A673 (cell line): ENCODE results near the gene NADK2. TPM values are rescaled to one million over a fixed set of nuclear protein-coding genes. Genes with fewer than 3 reads are reported as not detected.

Source experiments
- BruUV-seq: library from RNA; stranded (reverse); fragments of 400-500 nt; replicated peaks from 2 replicates; lab custom pipeline; 2021; lab: Mats Ljungman, UMichigan
- CTCF ChIA-PET: fragments of 300-600 bp; sonication (Branson Sonifier 250); formaldehyde crosslinking; loops from one replicate; lab custom pipeline; 2022; ENCODE audit warnings: antibody characterized with exemption; lab: Charles Lee
- POLR2A ChIA-PET: fragments of 300-600 bp; sonication (Branson Sonifier 250); formaldehyde crosslinking; loops from one replicate; lab custom pipeline; 2022; ENCODE audit warnings: antibody characterized with exemption; ENCODE audit not compliant: low non-redundant PET; lab: Charles Lee
- DNase-seq: peaks from one replicate; pipeline ENCODE4 v3.0.0-alpha.2; 2015; ENCODE audit warnings: low spot score
- H3K27ac ChIP-seq: fragments of 200-600 bp; sonication (generic); 2 replicates; pipeline ENCODE4 v1.5.1; 2016; ENCODE audit warnings: mixed run types, low read depth, mild to moderate bottlenecking, mixed read lengths, antibody characterized with exemption, low read length; ENCODE audit not compliant: poor library complexity, severe bottlenecking
- H3K27me3 ChIP-seq: fragments of 200-600 bp; sonication (generic); replicated peaks from 2 replicates; pipeline ENCODE4 v1.6.1; 2017; ENCODE audit warnings: mixed run types, low read depth, mild to moderate bottlenecking, mixed read lengths, antibody characterized with exemption, low read length; ENCODE audit not compliant: insufficient read depth, poor library complexity
- H3K36me3 ChIP-seq: fragments of 200-600 bp; sonication (generic); 2 replicates; pipeline ENCODE4 v1.6.1; 2016; ENCODE audit warnings: mixed run types, mild to moderate bottlenecking, mixed read lengths, antibody characterized with exemption, low read length; ENCODE audit not compliant: insufficient read depth, poor library complexity, severe bottlenecking
- H3K4me1 ChIP-seq: fragments of 200-600 bp; sonication (generic); 2 replicates; pipeline ENCODE4 v1.6.1; 2017; ENCODE audit warnings: mixed run types, mild to moderate bottlenecking, mixed read lengths, antibody characterized with exemption, low read length; ENCODE audit not compliant: insufficient read depth, poor library complexity, severe bottlenecking
- H3K4me3 ChIP-seq: fragments of 200-600 bp; sonication (generic); 2 replicates; pipeline ENCODE4 v1.5.1; 2016; ENCODE audit warnings: low read depth, mixed run types, mild to moderate bottlenecking, mixed read lengths, low read length; ENCODE audit not compliant: poor library complexity, severe bottlenecking
- H3K9me3 ChIP-seq: fragments of 200-600 bp; sonication (generic); 2 replicates; pipeline ENCODE4 v1.6.1; 2016; ENCODE audit warnings: mixed run types, low read depth, mild to moderate bottlenecking, mixed read lengths, antibody characterized with exemption, low read length; ENCODE audit not compliant: poor library complexity, severe bottlenecking
- CTCF ChIP-seq: fragments of 300-800, 200-600 bp; sonication (generic); conservative IDR thresholded peaks from 2 replicates; pipeline ENCODE4 v1.5.1; 2017; ENCODE audit warnings: low read depth, mild to moderate bottlenecking, antibody characterized with exemption, low read length, moderate library complexity, mixed read lengths
- EZH2 ChIP-seq: fragments of 200-600 bp; sonication (generic); IDR thresholded peaks from 2 replicates; pipeline ENCODE4 v1.6.1; 2017; ENCODE audit warnings: borderline replicate concordance, low read depth, mild to moderate bottlenecking, mixed read lengths, antibody characterized with exemption, low read length; ENCODE audit not compliant: poor library complexity, severe bottlenecking
- intact Hi-C: fragments of 100-400 bp; cut with micrococcal nuclease; formaldehyde crosslinking; loops from one replicate; pipeline ENCODE4 v1.10.0; 2022; ENCODE audit not compliant: unreplicated experiment
- total RNA-seq: library from RNA; stranded (reverse); gene quantifications from 2 replicates; pipeline ENCODE4 v1.2.3, GENCODE V29; 2021

NADK2 gene
- total RNA-seq, 1 experiment from 2014 or later, result 31.6 TPM

- no peak for DNase-seq
- Histone ChIP-seq H3K4me1 (no peaks in the 10 kb centered on the region), H3K9me3 (no peaks in the 10 kb centered on the region), H3K27ac (no peak overlapping the region), H3K36me3 (peaks cover 10% of the 10 kb centered on the region), H3K4me3 (no peak overlapping the region), H3K27me3 (no peaks in the 10 kb centered on the region)
- no TSS peak for BruUV-seq
- ChIA-PET POLR2A (no interaction called here), CTCF (no interaction called here)
- intact Hi-C loops, result no loop called here
- TF ChIP-seq EZH2 (no peak), CTCF (no peak)
These were observed 36.4 kb downstream of the NADK2 start for GRCh38 chr5:36205329-36205728.

- ChIA-PET POLR2A (no interaction called here), CTCF (no interaction called here)
- no peak for TF ChIP-seq EZH2
- no peak for TF ChIP-seq CTCF
- Histone ChIP-seq H3K27me3 (no peaks in the 10 kb centered on the region), H3K9me3 (no peaks in the 10 kb centered on the region), H3K4me3 (no peak overlapping the region), H3K36me3 (peaks cover 8% of the 10 kb centered on the region), H3K4me1 (peaks cover 5% of the 10 kb centered on the region), H3K27ac (no peak overlapping the region)
- no TSS peak for BruUV-seq
- peak; percentile 15 for DNase-seq
- intact Hi-C loops, result no loop called here
These were observed 39.2 kb downstream of the NADK2 start for GRCh38 chr5:36202521-36202961.

- Histone ChIP-seq H3K9me3 (no peaks in the 10 kb centered on the region), H3K27me3 (no peaks in the 10 kb centered on the region), H3K4me3 (no peak overlapping the region), H3K36me3 (peaks cover 28% of the 10 kb centered on the region), H3K27ac (no peak overlapping the region), H3K4me1 (peaks cover 5% of the 10 kb centered on the region)
- ChIA-PET CTCF (no interaction called here), POLR2A (no interaction called here)
- intact Hi-C loops, result no loop called here
- no TSS peak for BruUV-seq
- TF ChIP-seq EZH2 (no peak), CTCF (no peak)
- no peak for DNase-seq
These were observed 41.2 kb downstream of the NADK2 start for GRCh38 chr5:36200513-36200912.
